ENCODE data around the gene MCAT.
A peak's percentile ranks its signal among the peaks of the same experiment; 100 is the strongest.

MCAT gene

DNA sequence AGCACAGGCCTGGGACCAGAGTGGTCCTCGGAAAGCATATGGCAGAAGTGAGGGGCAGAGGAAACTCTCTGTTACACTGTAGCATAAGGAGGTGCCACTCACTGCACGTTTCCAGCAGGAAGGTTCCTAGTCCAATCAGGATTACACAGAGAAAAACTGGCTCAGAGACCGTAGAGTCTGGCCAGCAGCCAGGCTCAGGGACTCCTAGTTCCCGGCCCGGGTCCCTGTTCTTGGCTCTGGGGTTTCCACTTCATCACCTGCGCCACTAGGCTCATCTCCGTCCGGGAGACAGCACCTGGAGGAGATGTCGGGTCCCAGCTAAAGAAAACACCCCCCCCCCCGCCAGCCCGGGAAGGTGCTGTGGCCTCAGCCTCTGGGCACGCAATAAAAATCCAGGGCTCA is 42.7 kb upstream of the MCAT start:
- no peak for DNase-seq (ENCODE audit: low read depth)
- in situ Hi-C loops (cut with HindIII; ENCODE audit: low sequenced_read_pairs), result no loop called here
- no peak for TF ChIP-seq CTCF (IDR thresholded peaks at IDR 0.05; ENCODE audit: low read depth, low read length, missing control alignments)

GRCh38 chr22:43183496-43184277 is 40.5 kb upstream of the MCAT start:
- TF ChIP-seq CTCF (IDR thresholded peaks at IDR 0.05; ENCODE audit: low read depth, low read length, missing control alignments), result no peak
- in situ Hi-C loops (cut with HindIII; ENCODE audit: low sequenced_read_pairs), result no loop called here
- DNase-seq (ENCODE audit: low read depth), result peak; percentile 47

More for the DNA sequence above, 42.7 kb upstream of the MCAT start:
- H3K4me3 ChIP-seq (ENCODE audit: low read depth, low read length), result peak overlapping the region; percentile 59

DNA sequence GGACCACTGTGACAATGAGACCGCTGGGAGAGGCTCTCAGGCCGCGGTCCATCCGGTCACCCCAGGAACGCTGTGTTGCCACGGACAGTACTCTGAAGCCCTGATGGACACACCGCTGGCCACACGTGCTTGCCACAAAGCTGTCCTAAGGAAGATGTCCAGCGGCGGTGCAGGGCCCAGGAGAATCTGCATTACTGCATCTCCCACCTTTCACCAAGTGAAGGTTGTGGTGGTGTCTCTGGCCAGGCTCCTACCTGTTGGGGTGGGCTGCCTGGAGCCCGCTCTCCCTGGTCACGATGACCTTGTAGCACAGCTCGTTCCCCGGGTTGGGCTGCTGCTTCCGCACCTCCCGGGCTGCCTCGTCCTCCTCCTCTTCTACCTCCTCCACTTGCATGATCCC is 39.5 kb upstream of the MCAT start:
- in situ Hi-C loops (cut with HindIII; ENCODE audit: low sequenced_read_pairs), result no loop called here

More at GRCh38 chr22:43183496-43184277, 40.5 kb upstream of the MCAT start:
- no peak overlapping the region for H3K4me3 ChIP-seq (ENCODE audit: low read depth, low read length)

DNA sequence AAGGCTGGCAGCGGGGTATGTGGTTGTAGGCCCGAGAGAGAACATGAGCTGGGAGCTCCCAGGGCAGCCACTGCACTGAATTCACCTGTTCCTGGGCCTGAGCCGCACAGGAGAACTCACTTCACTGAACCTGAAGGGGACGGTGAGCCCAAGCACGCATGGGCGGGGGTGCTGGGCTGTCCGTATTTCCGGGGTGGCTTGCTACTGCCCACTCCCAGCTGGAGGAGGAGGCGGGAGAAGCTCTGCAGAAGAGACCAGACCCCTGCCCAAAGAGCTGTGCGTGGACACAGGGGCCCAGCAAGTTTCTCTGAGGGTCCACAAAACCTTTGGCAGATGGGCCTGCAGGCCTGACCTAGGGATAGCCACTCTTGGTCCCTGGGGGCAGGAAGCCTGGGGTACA is 38.9 kb upstream of the MCAT start:
- no peak for DNase-seq (ENCODE audit: low read depth)
- no peak overlapping the region for H3K4me3 ChIP-seq (ENCODE audit: low read depth, low read length)
- TF ChIP-seq CTCF (IDR thresholded peaks at IDR 0.05; ENCODE audit: low read depth, low read length, missing control alignments), result no peak
- in situ Hi-C loops (cut with HindIII; ENCODE audit: low sequenced_read_pairs), result no loop called here

More for the DNA sequence above, 39.5 kb upstream of the MCAT start:
- no peak for TF ChIP-seq CTCF (IDR thresholded peaks at IDR 0.05; ENCODE audit: low read depth, low read length, missing control alignments)
- no peak overlapping the region for H3K4me3 ChIP-seq (ENCODE audit: low read depth, low read length)
- DNase-seq (ENCODE audit: low read depth), result no peak

DNA sequence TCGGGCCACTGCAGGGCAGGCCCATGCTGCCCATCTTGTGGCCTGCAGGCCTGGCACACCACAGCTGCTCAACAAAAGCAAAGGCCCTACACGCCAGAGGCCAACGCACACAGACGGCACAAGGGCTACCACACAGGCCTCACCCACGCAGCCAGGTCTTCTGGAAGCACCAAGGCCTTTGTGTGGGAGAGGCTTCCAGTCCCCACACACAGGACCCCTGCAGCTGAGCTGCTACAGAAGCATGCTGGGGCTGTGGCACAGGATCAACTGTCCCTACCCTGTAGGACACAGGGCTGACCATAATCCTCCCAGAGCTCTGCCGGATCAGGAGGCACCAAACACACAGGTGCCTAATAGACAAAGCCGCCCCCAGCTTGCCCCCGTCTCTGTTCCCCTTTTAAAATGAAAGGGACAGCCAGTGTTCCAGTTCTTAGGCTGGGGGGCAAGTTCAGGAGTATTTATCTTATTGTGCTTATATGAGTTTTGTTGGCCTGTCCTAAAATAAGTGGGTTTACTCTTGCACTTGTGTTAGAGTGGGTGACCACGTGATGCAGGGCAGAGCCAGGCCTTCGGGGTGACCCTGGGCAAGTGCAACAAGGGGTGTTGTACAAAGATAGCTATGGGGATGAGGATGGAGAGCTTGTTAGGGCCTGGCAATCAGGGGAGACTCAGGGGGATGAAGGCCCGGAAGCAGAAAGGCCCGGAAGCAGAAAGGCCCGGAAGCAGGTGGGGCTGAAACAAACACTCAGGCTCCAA is 38.3 kb upstream of the MCAT start:
- DNase-seq (ENCODE audit: low read depth), result no peak
- TF ChIP-seq CTCF (IDR thresholded peaks at IDR 0.05; ENCODE audit: low read depth, low read length, missing control alignments), result no peak
- in situ Hi-C loops (cut with HindIII; ENCODE audit: low sequenced_read_pairs), result no loop called here
- no peak overlapping the region for H3K4me3 ChIP-seq (ENCODE audit: low read depth, low read length)

DNA sequence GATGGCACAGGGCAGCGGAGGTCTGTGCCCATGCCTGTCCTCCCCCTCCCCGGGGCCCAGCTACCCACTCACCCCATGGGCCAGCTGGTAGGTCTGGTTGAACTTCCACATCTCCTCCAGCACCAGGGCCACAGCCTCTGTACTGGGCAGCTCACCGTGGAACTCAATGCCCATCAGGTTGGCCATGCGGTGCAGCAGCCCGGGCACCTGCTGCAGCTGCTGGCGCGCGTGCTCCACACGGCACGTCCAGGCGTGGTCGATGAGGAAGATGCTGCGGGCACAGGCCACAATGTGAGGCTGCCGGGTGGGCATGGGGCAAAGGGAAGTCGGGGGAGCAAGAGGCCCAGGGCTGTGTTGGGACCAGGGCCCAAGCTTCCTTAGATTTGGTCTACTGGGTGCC is 37.5 kb upstream of the MCAT start:
- no peak overlapping the region for H3K4me3 ChIP-seq (ENCODE audit: low read depth, low read length)
- TF ChIP-seq CTCF (IDR thresholded peaks at IDR 0.05; ENCODE audit: low read depth, low read length, missing control alignments), result no peak
- DNase-seq (ENCODE audit: low read depth), result no peak
- in situ Hi-C loops (cut with HindIII; ENCODE audit: low sequenced_read_pairs), result no loop called here

All from astrocyte of the cerebellum (primary cell).